Osteoblast (primary cell): ENCODE data around the gene AMN1. TPM values are rescaled to one million over a fixed set of nuclear protein-coding genes. Genes with fewer than 3 reads are reported as not detected.

Experiments used
- DNase-seq: peaks from one replicate; pipeline ENCODE4 v3.0.0; 2011; ENCODE audit warnings: low spot score, mixed read lengths; ENCODE audit not compliant: insufficient read length; ENCODE audit errors: missing footprints
- H2AFZ ChIP-seq: 2 replicates; pipeline ENCODE4 v1.6.0; 2011; ENCODE audit warnings: mild to moderate bottlenecking, low read length
- H3K27ac ChIP-seq: 2 replicates; pipeline ENCODE4 v1.5.1; 2011; ENCODE audit warnings: mild to moderate bottlenecking, low read depth, low read length, moderate library complexity
- H3K27me3 ChIP-seq: 2 replicates; pipeline ENCODE4 v1.6.0; 2012; ENCODE audit warnings: mild to moderate bottlenecking, control low read depth, inconsistent platforms, low read length, moderate library complexity; ENCODE audit not compliant: insufficient read depth
- H3K36me3 ChIP-seq: 2 replicates; pipeline ENCODE4 v1.5.1; 2011; ENCODE audit warnings: mild to moderate bottlenecking, low read length, control low read depth, moderate library complexity; ENCODE audit not compliant: insufficient read depth
- H3K4me1 ChIP-seq: 2 replicates; pipeline ENCODE4 v1.5.1; 2011; ENCODE audit warnings: mild to moderate bottlenecking, low read length, control low read depth, moderate library complexity; ENCODE audit not compliant: insufficient read depth
- H3K4me2 ChIP-seq: 2 replicates; pipeline ENCODE4 v1.6.0; 2011; ENCODE audit warnings: mild to moderate bottlenecking, low read length; ENCODE audit not compliant: insufficient read depth
- H3K4me3 ChIP-seq: fragments of 200-600 bp; sonication (generic); 3 replicates; pipeline ENCODE4 v1.5.1; 2012; ENCODE audit warnings: mild to moderate bottlenecking, low read length, inconsistent platforms; ENCODE audit not compliant: insufficient read depth
- H3K79me2 ChIP-seq: 2 replicates; pipeline ENCODE4 v1.6.0; 2012; ENCODE audit warnings: mild to moderate bottlenecking, low read length, control low read depth, inconsistent platforms; ENCODE audit not compliant: insufficient read depth
- H3K9me3 ChIP-seq: 2 replicates; pipeline ENCODE4 v1.5.1; 2011; ENCODE audit warnings: low read depth, low read length, control low read depth
- H4K20me1 ChIP-seq: 2 replicates; pipeline ENCODE4 v1.6.0; 2012; ENCODE audit warnings: mild to moderate bottlenecking, low read length, control low read depth; ENCODE audit not compliant: insufficient read depth
- CTCF ChIP-seq: IDR thresholded peaks from 2 replicates; pipeline ENCODE4 v1.5.1; 2011; ENCODE audit warnings: mild to moderate bottlenecking, low read depth, low read length, moderate library complexity; ENCODE audit errors: extremely low read depth
- total RNA-seq: library from RNA; depleted of rRNA; stranded (reverse); fragments of >200 nt; gene quantifications from 2 replicates; pipeline ENCODE4 v1.2.3, GENCODE V29; 2012

Gene AMN1
- total RNA-seq, 1 donor = 5.4 TPM

GRCh38 chr12:31742891-31743290 is 14.1 kb upstream of the AMN1 start:
- no peak for DNase-seq
- Histone ChIP-seq H3K27ac (no peak overlapping the region), H3K4me1 (peaks cover 12% of the 10 kb centered on the region), H3K4me2 (no peak overlapping the region), H2AFZ (no peak overlapping the region), H3K36me3 (no peaks in the 10 kb centered on the region), H3K9me3 (no peaks in the 10 kb centered on the region), H3K79me2 (no peaks in the 10 kb centered on the region), H3K4me3 (no peak overlapping the region), H4K20me1 (no peaks in the 10 kb centered on the region), H3K27me3 (no peaks in the 10 kb centered on the region)
- no peak for TF ChIP-seq CTCF

GRCh38 chr12:31740628-31741027 is 11.8 kb upstream of the AMN1 start:
- Histone ChIP-seq H3K36me3 (no peaks in the 10 kb centered on the region), H3K27me3 (no peaks in the 10 kb centered on the region), H2AFZ (no peak overlapping the region), H3K4me1 (peaks cover 5% of the 10 kb centered on the region), H3K9me3 (no peaks in the 10 kb centered on the region), H3K4me2 (no peak overlapping the region), H4K20me1 (no peaks in the 10 kb centered on the region), H3K79me2 (no peaks in the 10 kb centered on the region), H3K4me3 (no peak overlapping the region), H3K27ac (no peak overlapping the region)
- TF ChIP-seq CTCF = no peak
- DNase-seq = peak; percentile 22

GRCh38 chr12:31737763-31738162 is 8.9 kb upstream of the AMN1 start:
- no peak for DNase-seq
- H3K4me1 ChIP-seq = peaks cover 17% of the 10 kb centered on the region
- no peak overlapping the region for H2AFZ ChIP-seq
- no peak overlapping the region for H3K27ac ChIP-seq
- no peaks in the 10 kb centered on the region for H3K79me2 ChIP-seq
- no peaks in the 10 kb centered on the region for H4K20me1 ChIP-seq
- H3K36me3 ChIP-seq = no peaks in the 10 kb centered on the region
- H3K9me3 ChIP-seq = no peaks in the 10 kb centered on the region
- H3K4me2 ChIP-seq = no peak overlapping the region
- no peak overlapping the region for H3K4me3 ChIP-seq
- H3K27me3 ChIP-seq = no peaks in the 10 kb centered on the region
- TF ChIP-seq CTCF = no peak

GRCh38 chr12:31737345-31737744 is 8.5 kb upstream of the AMN1 start:
- H3K79me2 ChIP-seq = no peaks in the 10 kb centered on the region
- H3K9me3 ChIP-seq = no peaks in the 10 kb centered on the region
- H3K4me2 ChIP-seq = no peak overlapping the region
- no peaks in the 10 kb centered on the region for H3K27me3 ChIP-seq
- peak overlapping the region; percentile 69 for H3K27ac ChIP-seq
- H3K36me3 ChIP-seq = no peaks in the 10 kb centered on the region
- no peaks in the 10 kb centered on the region for H4K20me1 ChIP-seq
- no peak overlapping the region for H2AFZ ChIP-seq
- no peak for TF ChIP-seq CTCF
- no peak overlapping the region for H3K4me3 ChIP-seq
- peaks cover 21% of the 10 kb centered on the region for H3K4me1 ChIP-seq
- DNase-seq = no peak
